G401 (cell line): ENCODE results near the gene NPC1L1. TPM values are rescaled to one million over a fixed set of nuclear protein-coding genes. Genes with fewer than 3 reads are reported as not detected.

Experiments used
- total RNA-seq: library from RNA; depleted of rRNA; stranded (reverse); fragments of >200 nt; shearing (Covaris generic); gene quantifications from 2 replicates; pipeline ENCODE4 v1.2.3, GENCODE V29; 2014; rRNA removed

Gene NPC1L1
- total RNA-seq, 1 experiment from 2014 or later = not detected

Other genes starting within 250 kb of the NPC1L1 start
- gene CAMK2B, start 215.7 kb downstream of the NPC1L1 start, total RNA-seq = 0.06 and 2.2 TPM in 2 replicates
- 9.0 and 17.3 TPM in 2 replicates for gene NUDCD3, start 50.7 kb downstream of the NPC1L1 start, total RNA-seq
- 101 and 124 TPM in 2 replicates for gene DDX56, start 32.6 kb upstream of the NPC1L1 start, total RNA-seq
- 105 and 124 TPM in 2 replicates for gene TMED4, start 40.9 kb upstream of the NPC1L1 start, total RNA-seq
- 66.4 and 78.8 TPM in 2 replicates for gene OGDH, start 65.3 kb upstream of the NPC1L1 start, total RNA-seq
- 0.92 and 2.3 TPM in 2 replicates for gene ZMIZ2, start 207.5 kb upstream of the NPC1L1 start, total RNA-seq